ENCODE results near the gene NCAM1.

Gene NCAM1

GRCh38 chr11:113138731-113139130 is 177.5 kb downstream of the NCAM1 start:
- no peak for DNase-seq

GRCh38 chr11:113141010-113141409 is 179.8 kb downstream of the NCAM1 start:
- DNase-seq, result no peak

GRCh38 chr11:113142508-113142907 is 181.3 kb downstream of the NCAM1 start:
- no peak for DNase-seq

- no peak for DNase-seq
Measured at GRCh38 chr11:113147249-113147648, 186.0 kb downstream of the NCAM1 start.

- no peak for DNase-seq
Measured at GRCh38 chr11:113148076-113148475, 186.9 kb downstream of the NCAM1 start.

- no peak for DNase-seq
Measured at GRCh38 chr11:113148652-113149051, 187.4 kb downstream of the NCAM1 start.

GRCh38 chr11:113151521-113151920 is 190.3 kb downstream of the NCAM1 start:
- no peak for DNase-seq

GRCh38 chr11:113152500-113152899 is 191.3 kb downstream of the NCAM1 start:
- no peak for DNase-seq

- DNase-seq, result no peak
Measured at GRCh38 chr11:113153847-113154246, 192.6 kb downstream of the NCAM1 start.

GRCh38 chr11:113159988-113160807 is 199.0 kb downstream of the NCAM1 start:
- no peak for DNase-seq

GRCh38 chr11:113160808-113161124 is 199.5 kb downstream of the NCAM1 start:
- DNase-seq, result no peak

- DNase-seq, result no peak
Measured at GRCh38 chr11:113161711-113162591, 200.7 kb downstream of the NCAM1 start.

GRCh38 chr11:113162592-113162962 is 201.4 kb downstream of the NCAM1 start:
- no peak for DNase-seq

GRCh38 chr11:113163291-113164030 is 202.2 kb downstream of the NCAM1 start:
- no peak for DNase-seq

- no peak for DNase-seq
Measured at GRCh38 chr11:113166280-113166679, 205.1 kb downstream of the NCAM1 start.

GRCh38 chr11:113167599-113167998 is 206.4 kb downstream of the NCAM1 start:
- DNase-seq, result no peak

- DNase-seq, result no peak
Measured at GRCh38 chr11:113168354-113169342, 207.4 kb downstream of the NCAM1 start.

- DNase-seq, result no peak
Measured at GRCh38 chr11:113172382-113172951, 211.2 kb downstream of the NCAM1 start.

GRCh38 chr11:113173126-113173525 is 211.9 kb downstream of the NCAM1 start:
- no peak for DNase-seq

GRCh38 chr11:113174882-113175281 is 213.7 kb downstream of the NCAM1 start:
- DNase-seq, result no peak

GRCh38 chr11:113176599-113177360 is 215.6 kb downstream of the NCAM1 start:
- no peak for DNase-seq

Data from CD4-positive, alpha-beta T cell treated with Interleukin-17A for 4 hours (primary cell).